GM19351 (cell line): ENCODE results near the gene STAG3.

ENCODE experiments used
- ATAC-seq: cut with Tn5 transposase; IDR thresholded peaks from one replicate; pipeline ENCODE4 v1.9.1; 2021; ENCODE audit warnings: mild to moderate bottlenecking, moderate library complexity; ENCODE audit not compliant: unreplicated experiment

The STAG3 gene

DNA sequence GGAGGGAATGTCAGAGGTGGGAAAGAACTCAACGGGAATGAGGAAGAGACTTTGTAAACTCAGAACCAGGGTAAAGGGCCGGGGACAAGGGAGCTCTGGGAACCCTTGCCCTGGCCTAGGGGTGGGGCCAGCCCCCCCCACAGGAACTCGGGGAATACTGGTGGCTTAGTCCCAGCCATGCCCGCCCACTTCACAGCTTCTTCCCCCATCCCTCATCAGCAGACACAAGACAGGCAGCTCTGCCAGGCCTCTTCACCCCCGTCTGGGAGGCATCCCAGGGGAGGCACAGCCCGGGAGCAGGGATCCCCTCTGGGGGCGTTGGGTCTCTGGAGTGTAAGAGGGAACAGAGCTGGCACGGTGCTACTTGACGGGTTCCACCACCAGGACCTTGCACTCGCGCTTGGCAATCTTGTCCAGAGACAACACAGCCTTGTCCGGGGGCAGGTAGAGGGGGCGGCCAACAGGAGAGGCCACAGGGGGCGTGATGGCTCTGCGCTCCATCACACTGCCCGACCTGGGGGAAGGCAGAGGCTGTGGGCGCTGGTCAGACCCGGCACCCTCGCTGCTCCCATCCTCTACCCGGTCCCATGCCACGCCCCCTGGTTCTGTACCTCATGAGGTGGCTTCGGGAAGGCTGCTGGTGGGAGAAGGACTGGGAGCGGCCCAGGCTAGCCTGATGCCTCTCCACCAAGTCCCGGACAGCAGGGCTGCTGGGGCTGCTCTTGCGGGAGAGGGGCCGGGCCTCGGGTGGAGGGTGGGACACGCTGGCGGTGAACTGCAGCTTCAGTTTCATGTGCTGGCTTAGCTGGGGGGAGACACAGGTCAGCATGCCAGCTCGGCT lies 22.8 kb upstream of the STAG3 start:
- ATAC-seq, result no peak

DNA sequence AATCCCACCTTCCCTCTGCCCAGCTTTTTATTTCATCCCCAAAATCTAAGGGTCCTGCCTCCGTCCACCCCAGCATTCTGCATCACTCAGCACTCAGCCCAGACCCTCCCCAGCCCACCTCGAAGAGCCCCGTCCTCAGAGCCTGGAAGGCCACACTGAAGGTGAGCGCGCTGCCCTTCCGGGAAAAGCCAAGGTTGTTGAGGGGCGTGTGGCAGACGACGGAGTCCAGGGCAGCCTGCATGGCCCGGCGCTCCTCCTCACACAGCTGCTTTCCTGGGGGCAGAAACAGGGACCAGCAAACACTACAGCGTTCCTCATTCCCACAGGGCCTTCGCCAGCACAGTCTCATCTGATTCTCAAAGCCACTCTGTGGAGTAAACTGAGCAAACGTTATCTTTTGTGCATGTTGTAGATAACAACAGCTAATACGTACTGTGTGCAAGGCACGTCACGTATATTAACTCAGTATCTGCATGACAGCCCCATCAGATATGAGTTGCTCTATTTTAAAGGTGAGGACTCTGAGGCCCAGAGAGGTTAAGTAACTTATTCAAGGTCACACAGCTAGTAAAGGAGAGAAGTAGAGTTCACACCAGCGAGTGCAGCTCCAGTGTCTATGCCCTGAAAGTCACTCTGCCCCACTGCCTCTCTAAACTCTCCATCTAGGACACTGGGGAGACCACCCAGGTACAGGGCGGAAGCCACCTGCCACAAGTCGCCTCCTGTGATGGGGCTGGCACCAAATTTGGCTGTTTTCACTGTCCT lies 22.0 kb upstream of the STAG3 start:
- ATAC-seq, result no peak

DNA sequence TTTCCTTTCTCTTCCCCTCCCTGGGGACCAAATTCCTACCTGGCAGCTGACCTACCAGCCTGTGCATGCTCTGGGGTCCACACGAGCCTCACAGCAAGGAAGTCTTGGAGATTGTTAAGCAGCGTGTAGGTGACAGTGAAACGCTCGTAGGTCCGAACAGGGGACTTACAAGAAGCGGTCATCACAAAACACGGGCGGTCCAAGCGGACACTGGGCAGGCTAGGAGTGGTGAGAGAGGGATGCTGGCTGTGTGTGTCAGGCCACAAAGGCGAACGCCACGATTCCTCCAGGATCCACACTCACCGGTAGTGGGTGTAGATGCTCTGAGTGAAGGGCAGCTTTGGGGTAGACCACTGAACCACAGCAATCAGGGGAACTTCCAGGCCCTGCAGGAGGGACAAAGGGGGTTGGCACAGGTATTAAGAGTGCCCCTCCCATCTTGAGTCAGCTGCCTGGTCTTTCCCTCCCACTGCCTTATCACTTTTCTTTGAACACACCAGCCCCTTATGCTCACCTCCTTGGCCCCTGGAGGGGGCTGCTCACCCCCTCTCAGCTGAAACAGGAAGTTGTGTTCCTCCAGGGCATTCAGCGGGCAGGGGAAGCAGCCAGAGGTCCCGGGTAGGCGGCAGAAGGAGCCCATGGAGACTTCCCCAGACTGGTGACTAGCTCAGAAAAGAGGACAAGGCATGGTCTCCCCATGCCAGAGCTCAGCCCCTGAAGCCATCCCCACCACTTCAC lies 21.2 kb upstream of the STAG3 start:
- ATAC-seq, result no peak

DNA sequence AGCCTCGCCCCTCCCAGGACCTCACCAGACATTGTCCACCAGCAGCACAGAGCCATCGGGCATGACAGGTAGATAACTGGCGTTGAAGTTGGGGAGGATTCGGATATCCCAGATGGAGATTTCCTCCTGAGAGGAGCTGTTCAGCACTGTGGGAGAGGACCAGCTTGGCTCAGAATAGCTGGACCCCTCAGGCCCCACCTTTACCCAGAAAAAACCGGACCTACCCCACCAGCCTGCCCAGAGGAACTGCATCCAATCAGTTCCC lies 20.7 kb upstream of the STAG3 start:
- ATAC-seq, result no peak

DNA sequence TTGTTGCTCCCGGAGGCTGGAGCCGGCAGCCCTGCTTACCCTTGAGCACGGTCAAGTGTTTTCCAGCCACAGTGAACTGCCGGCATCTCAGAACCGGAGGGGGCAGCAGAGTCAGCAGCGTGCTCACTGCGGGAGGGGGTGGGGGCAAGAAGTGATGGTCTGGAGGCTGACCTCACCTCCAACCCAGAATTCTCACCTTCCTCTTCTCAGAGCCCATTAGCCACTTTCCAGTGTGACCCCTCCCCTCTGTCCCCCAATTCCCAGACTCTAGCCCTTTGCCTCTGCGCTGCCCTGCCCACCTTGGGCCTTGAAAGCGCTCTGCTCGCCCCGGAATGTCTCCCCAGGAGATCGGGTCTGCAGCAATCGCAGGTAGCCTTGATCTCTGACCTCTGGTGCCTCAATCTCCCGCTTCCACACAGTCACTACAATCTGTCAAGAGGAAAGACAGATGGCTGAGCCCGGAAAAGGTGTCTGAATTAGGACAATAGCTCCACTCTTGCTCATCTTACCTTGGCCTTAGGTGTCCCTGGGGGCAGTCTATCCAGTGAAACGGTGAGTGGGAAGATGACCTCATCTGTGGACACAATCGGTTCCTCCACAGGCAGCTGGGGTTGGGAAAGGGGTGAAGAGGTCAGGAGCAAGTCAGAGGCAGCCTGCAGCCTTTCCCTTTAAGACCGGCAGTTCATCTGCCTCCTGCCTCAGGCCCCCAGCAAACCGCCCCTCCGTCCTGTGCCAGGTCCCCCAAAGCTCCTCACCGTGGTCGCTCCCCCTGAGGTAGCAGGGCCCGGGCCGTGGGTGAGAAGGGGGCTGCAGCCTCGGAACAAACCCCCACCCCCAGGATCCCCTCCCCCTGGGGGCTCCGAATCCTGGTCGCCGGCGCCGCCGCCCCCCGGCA lies 20.1 kb upstream of the STAG3 start:
- no peak for ATAC-seq

DNA sequence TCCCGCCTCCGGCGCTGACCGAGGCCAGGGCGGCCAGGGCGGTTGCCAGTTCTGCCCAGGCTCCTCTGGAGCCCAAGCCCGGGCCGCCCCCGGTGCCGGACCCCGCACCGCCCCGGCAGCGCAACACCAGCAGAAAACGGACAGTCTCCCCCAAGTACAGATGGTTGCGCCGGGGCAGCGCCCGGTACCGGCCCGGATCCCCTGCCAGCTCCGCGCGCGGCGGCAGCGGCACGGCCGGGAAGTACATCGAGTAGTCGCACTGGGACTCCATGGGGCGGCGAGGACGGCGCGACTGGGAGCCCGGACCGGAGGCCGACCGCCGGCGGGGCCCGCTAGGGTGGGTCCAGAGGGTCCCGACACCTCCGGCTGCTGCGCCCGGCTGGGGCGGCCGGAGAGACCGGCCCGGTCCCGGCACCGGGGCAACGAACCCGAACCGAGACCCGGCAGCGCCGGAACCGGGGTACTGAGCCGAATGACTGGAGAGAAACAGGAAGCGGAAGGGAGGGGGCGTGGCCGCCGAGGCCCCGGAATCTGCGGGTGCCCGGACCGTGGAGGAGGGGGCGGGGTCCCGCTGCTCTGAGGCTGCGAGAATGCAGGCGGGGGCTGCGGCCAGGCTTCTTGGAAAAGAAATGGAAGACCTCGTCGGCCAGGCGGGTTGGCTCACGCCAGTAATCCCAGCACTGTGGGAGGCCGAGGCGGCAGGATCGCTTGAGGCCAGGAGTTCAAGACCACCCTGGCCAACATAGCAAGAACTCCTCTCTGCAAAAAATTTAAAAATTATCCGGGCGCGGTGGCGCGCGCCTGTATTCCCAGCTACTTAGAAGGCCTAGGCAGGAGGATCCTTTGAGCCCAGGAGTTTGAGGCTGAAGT lies 19.3 kb upstream of the STAG3 start, which contains the start of gene TRAPPC14:
Gene TRAPPC14 (minus strand): TSS at position 495 of the 870 bp plus-strand sequence. CDS start 224 bp downstream, at position 271.
- peak; percentile 90 for ATAC-seq

DNA sequence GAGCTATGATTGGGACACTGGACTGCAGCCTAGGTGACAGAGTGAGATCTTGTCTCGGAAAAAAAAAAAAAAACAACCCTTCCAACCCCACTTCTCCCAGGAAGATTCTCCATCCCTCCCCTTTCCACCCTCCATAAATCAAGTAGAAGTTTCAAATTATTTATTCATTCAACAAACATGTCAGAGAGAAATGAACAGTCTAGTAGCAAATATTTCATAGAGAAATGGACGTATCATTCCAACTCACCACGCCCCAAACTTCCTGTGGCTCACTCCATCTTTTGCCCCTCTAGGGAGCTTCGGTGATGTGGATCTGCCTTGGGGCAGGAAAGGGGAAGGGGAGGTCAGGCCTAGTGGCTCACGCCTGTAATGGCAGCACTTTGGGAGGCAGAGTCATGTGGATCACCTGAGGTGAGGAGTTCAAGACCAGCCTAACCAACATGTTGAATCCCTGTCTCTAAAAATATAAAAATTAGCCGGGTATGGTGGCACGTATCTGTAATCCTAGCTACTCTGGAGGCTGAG lies 18.6 kb upstream of the STAG3 start:
- ATAC-seq, result no peak

DNA sequence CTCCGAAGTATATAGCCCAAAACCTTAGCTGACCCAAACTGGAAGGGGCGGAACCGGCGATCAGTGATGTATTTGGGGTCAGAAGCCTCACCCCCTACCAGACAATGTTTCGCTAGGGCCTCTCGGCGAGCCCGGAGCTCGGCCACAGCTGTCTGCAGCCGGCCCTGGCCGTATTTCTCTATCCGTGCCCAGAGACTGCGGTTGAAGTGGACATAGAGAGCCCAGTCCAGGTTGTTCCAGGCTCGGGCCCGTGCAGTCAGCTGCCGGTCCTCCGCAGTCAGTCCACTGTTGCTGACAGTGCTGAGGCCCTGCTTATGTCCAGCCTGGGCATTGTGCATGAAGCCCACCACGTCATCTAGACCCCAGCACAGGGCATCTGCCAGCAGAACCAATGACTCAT lies 17.7 kb upstream of the STAG3 start:
- ATAC-seq, result no peak

DNA sequence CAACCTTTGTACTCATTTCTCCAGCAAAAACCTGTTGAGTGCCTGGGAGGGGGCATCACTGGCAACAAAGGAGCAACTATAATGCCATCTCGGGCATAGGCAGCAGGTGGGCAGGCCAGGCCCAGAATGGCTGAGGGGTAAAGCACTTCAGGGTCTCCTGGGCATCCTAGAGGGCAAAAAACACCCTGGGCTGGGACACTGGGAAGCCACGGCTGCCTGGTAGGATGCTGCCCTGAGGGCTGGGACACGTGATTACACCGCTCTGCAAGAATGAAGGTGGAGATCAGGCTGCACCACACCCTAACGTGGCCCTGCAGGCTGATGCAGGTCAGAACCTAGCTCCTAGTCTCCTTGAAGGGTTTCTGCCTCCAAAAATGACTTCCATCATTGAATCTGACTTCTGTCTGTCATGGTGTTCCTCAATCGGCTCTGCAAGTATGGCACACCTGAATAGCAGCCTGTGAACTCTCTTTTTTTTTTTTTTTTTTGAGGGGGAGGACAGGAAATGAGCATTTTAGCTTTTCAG lies 14.6 kb upstream of the STAG3 start:
- ATAC-seq, result no peak

DNA sequence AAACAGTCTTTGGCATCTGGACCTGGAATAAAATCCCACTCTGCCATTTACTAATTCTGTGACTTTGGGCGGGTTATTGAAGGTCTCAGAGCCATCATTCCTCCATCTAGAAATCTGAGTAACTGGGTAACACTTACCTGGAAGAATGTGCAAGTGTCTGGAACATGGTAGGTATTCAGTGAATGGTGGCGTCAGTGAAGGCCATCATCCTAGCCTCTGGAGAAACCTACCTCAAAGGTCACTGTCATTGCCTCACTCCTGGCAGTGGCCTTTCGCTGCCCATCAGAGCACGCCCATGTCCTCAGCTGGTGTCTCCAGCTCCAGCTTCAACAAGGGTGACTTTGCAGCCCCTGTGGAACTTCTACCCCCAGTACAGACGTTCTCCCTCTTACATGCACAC lies 13.8 kb upstream of the STAG3 start:
- no peak for ATAC-seq

DNA sequence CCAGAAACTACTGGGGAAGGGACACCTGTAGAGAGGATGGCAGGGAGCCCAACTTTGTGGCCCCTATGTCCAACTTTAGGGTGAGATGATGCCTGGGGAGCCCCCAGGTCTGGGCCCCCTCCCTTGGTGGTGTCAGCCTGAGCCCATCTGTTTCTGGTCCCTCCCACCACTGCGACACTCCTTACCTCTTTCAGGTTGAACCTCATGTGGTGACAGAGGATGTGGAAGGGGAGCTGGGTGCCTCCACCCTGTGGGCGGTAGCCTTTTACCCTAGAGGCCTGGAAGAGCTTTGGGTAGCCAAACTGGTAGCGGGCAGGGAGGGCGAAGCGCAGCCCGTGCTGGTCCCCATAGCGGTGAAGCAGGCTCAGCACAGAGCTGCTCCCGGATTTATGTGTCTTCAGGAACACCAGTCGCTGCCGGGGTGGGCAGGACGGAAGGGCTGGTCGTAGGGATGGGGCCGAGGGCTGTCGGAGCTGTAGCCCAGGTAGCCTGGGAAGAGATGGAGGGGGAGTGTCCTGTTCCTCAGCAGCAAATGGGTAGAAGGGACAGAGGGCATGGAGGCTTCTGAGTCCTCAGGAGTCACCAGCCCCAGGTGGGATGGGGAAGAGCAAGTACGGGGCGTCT lies 11.3 kb upstream of the STAG3 start:
- ATAC-seq, result no peak

DNA sequence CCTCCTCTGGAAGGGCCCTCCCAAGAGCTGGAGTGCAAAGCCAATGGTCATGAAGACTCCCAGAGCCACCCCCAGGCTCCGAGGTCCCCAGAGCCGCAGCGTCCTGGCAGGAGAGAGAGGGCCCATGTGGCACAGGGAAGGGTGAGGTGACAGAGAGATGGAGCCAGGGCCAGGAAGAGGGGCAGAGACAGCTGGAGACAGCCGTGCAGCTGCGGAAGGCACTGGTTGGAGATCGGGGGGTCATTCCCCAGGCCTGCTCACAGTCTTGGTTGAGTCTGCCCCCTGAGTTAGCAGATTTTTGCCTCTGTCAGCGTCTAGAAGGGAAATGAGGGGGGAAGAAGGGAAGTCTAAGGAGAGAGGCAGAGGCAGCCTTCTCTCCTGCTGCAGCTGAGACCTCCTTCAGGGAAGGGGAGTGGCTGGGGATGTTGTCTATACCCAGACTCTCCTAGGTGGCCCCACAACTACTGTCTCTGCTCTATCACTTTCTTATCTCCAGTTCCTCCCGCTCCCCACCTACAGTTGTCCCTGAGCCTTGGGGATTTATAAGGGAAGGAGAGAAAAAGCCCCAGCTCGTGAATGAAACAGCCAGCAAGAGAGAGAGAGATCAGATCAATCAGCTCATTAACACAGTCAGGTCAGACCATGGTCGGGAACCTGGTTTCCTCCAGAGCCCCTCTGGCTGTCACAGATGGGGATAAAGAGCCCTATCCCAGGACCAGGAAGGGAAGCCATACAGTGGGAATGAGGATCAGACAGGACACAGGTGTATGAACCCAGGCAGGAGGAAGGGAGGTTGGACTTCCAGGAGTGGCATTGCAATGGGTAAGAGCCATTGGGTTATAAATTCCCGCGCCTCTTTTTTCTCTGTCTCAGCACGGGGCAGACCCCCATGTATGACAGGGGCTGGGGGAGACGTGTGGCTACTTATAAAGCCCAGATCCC lies 10.5 kb upstream of the STAG3 start:
- ATAC-seq, result no peak

DNA sequence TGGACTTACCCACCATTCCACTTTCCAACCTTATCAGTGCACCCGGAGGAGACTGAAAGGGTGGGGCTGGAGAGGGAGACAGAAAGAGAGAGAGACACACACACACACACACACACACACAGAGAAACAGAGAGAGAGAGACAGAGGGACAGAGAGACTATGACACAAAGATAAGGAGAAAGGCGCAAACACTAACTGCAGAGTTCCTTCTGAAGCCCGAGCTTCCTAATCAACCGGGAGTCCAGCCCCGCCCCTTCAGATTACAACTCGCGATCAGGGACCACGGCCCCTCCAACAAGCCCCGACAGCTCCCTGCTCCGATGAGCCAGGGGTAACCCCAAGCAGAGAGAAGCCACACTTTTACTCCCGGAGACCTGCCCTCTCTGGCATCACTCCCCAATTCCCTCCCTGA lies 9.8 kb upstream of the STAG3 start:
- no peak for ATAC-seq

DNA sequence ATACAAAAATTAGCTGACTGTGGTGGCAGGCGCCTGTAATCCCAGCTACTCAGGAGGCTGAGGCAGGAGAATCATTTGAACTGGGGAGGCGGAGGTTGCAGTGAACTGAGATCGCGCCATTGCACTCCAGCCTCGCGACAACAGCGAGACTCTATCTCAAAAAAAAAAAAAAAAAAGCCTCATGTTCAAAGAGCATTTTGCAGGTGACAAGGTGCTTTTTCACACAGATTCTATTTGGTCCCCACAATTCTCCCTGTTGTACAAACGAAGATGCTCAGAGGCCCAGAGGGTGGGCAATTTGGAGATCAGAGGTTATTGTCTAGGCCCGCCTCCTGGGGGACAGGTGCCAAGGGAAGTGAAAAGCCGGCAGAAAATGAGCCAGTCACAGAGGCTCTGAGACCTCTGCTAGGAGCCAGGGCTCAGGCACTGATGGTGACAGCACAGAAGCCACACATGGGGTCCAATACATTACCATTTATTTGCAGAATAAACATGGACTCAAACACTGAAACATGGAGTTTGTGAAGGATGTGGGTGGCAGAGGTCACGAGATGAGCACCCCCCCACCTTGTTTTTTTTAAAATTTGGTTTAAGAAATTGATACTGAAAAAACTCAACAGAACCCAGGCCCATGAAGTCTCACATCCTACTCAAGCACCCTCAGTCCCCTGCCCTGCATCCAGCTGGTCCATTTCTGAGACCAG lies 8.4 kb upstream of the STAG3 start:
- ATAC-seq, result no peak

DNA sequence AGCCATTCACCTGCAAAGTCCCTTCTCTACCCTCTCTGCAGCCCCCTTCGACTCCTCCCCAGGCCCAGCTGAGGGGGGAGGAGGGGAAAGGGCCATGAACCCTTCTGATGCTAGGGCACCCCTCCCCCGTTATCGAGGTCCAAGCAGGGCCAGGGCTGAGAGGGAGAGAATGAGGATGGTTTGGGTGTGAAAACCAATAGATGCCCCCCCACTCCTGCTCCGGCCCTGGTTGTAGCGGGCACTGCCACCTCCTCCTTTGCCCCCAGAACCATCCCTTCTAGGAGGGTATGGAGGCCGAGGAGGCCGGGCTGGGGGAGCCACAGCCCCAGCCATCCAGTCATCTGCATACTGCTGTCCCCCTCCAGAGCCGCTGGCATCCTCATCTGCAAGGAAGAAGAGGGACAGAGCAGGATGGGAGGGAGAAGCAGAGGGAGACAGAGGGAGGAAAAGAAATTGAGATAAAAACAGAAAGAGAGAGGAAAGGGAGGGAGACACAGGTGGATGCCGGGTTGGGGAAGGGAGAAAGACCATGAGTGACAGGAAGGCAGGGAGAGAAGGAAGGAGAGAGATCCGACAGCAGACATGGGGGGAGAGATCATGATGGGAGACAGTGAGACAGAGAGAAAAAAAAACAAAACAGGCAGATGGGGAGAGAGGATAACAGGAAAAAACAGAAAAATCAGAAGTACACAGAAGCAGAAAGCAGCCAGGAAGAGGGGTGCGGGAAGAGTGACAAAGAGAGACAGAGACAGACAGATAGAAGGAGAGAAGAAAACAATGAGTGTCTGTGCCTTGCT lies 7.4 kb upstream of the STAG3 start:
- no peak for ATAC-seq

DNA sequence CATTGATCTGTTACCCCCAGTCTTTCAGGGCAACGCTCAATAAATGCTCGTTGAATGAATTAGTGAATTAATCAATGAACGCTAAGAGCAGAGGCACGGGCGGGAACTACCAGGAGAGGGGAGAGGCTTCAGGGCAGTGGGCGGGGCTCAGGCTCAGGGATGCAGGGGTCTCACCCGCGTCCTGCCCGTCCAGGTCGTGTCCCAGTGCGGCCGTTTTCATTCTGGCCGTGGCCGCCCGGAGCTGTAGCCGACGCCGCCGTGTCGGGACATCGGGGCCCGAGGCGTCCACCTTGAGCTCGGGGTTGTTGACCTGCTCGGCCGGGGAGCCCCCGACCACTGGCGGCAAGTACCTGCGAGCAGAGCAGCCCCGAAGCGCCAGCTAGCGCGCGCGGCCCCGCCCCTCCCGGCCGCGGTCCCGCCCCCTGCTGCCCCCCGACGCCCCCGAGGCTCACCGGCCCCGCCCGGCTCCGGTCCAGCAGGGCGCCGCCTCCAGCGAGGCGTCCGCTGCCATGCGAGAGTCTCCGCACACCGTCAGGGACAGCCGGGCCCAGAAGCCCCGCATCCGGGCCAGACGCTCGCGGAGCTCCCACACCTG lies 6.5 kb upstream of the STAG3 start:
- no peak for ATAC-seq
